ENCODE results near the gene WNT4.
"Not testable (repeated sequence)": the region's sequence is repeated elsewhere in the genome, so short reads cannot be mapped to it uniquely, and the experiment has no call there.

Gene WNT4

GRCh38 chr1:22107126-22107525 lies 35.8 kb downstream of the WNT4 start:
- no peak for DNase-seq

GRCh38 chr1:22105611-22106207 lies 37.2 kb downstream of the WNT4 start:
- DNase-seq: no peak

GRCh38 chr1:22104865-22105437 lies 37.9 kb downstream of the WNT4 start:
- no peak for DNase-seq

GRCh38 chr1:22104094-22104493 lies 38.8 kb downstream of the WNT4 start:
- DNase-seq: no peak

GRCh38 chr1:22102746-22103145 lies 40.2 kb downstream of the WNT4 start:
- no peak for DNase-seq

- DNase-seq: no peak
Measured at GRCh38 chr1:22101995-22102394, 40.9 kb downstream of the WNT4 start.

GRCh38 chr1:22101199-22101598 lies 41.7 kb downstream of the WNT4 start:
- DNase-seq: no peak

GRCh38 chr1:22100168-22100567 lies 42.7 kb downstream of the WNT4 start:
- no peak for DNase-seq

- no peak for DNase-seq
Measured at GRCh38 chr1:22098752-22099151, 44.1 kb downstream of the WNT4 start.

- DNase-seq: no peak
Measured at GRCh38 chr1:22096463-22096862, 46.4 kb downstream of the WNT4 start.

- no peak for DNase-seq
Measured at GRCh38 chr1:22096036-22096435, 46.9 kb downstream of the WNT4 start.

GRCh38 chr1:22093513-22093912 lies 49.4 kb downstream of the WNT4 start:
- DNase-seq: no peak

- DNase-seq: not testable (repeated sequence)
Measured at GRCh38 chr1:22092026-22092768, 50.7 kb downstream of the WNT4 start.

GRCh38 chr1:22090867-22091266 lies 52.0 kb downstream of the WNT4 start:
- no peak for DNase-seq

GRCh38 chr1:22089787-22090186 lies 53.1 kb downstream of the WNT4 start:
- no peak for DNase-seq

- no peak for DNase-seq
Measured at GRCh38 chr1:22089134-22089571, 53.7 kb downstream of the WNT4 start.

- no peak for DNase-seq
Measured at GRCh38 chr1:22088331-22088730, 54.6 kb downstream of the WNT4 start.

- no peak for DNase-seq
Measured at GRCh38 chr1:22080191-22080590, 62.7 kb downstream of the WNT4 start.

GRCh38 chr1:22078133-22078532 lies 64.8 kb downstream of the WNT4 start:
- no peak for DNase-seq

GRCh38 chr1:22077728-22078127 lies 65.2 kb downstream of the WNT4 start:
- DNase-seq: no peak

GRCh38 chr1:22076346-22076745 lies 66.6 kb downstream of the WNT4 start:
- no peak for DNase-seq

GRCh38 chr1:22075718-22076117 lies 67.2 kb downstream of the WNT4 start:
- DNase-seq: no peak

- DNase-seq: no peak
Measured at GRCh38 chr1:22074803-22075202, 68.1 kb downstream of the WNT4 start.

- DNase-seq: no peak
Measured at GRCh38 chr1:22071511-22071910, 71.4 kb downstream of the WNT4 start.

Data from NCI-H2029 (cell line).